ENCODE measurements around the gene PKNOX2.

The PKNOX2 gene

GRCh38 chr11:125138966-125139365 is 25.6 kb upstream of the PKNOX2 start:
- H3K27me3 Mint-ChIP-seq (ENCODE audit: low read depth, poor library complexity): peaks cover 42% of the 10 kb centered on the region
- H3K4me1 Mint-ChIP-seq: peaks cover 71% of the 10 kb centered on the region
- TF ChIP-seq CTCF (IDR thresholded peaks at IDR 0.05): no peak
- H3K4me3 Mint-ChIP-seq: no peak overlapping the region
- no peaks in the 10 kb centered on the region for H3K9me3 Mint-ChIP-seq
- no peak overlapping the region for H3K27ac Mint-ChIP-seq
- DNase-seq: no peak
- H3K36me3 Mint-ChIP-seq (ENCODE audit: low read depth): no peaks in the 10 kb centered on the region

- Mint-ChIP-seq H3K27me3 (ENCODE audit: low read depth, poor library complexity) (peaks cover 48% of the 10 kb centered on the region), H3K27ac (no peak overlapping the region), H3K4me1 (peaks cover 71% of the 10 kb centered on the region), H3K36me3 (ENCODE audit: low read depth) (no peaks in the 10 kb centered on the region), H3K9me3 (no peaks in the 10 kb centered on the region), H3K4me3 (no peak overlapping the region)
- no peak for TF ChIP-seq CTCF (IDR thresholded peaks at IDR 0.05)
- no peak for DNase-seq
Measured at GRCh38 chr11:125139778-125140177, 24.8 kb upstream of the PKNOX2 start.

GRCh38 chr11:125140233-125140632 is 24.3 kb upstream of the PKNOX2 start:
- Mint-ChIP-seq H3K4me3 (no peak overlapping the region), H3K27ac (no peak overlapping the region), H3K4me1 (peaks cover 70% of the 10 kb centered on the region)

GRCh38 chr11:125141178-125141577 is 23.4 kb upstream of the PKNOX2 start:
- TF ChIP-seq CTCF (IDR thresholded peaks at IDR 0.05): no peak
- peaks cover 69% of the 10 kb centered on the region for H3K4me1 Mint-ChIP-seq
- peak overlapping the region; percentile 44 for H3K4me3 Mint-ChIP-seq
- no peak for DNase-seq
- no peak overlapping the region for H3K27ac Mint-ChIP-seq
- no peaks in the 10 kb centered on the region for H3K9me3 Mint-ChIP-seq
- no peaks in the 10 kb centered on the region for H3K36me3 Mint-ChIP-seq (ENCODE audit: low read depth)
- H3K27me3 Mint-ChIP-seq (ENCODE audit: low read depth, poor library complexity): peaks cover 43% of the 10 kb centered on the region

More at GRCh38 chr11:125140233-125140632, 24.3 kb upstream of the PKNOX2 start:
- TF ChIP-seq CTCF (IDR thresholded peaks at IDR 0.05): no peak
- no peaks in the 10 kb centered on the region for H3K36me3 Mint-ChIP-seq (ENCODE audit: low read depth)
- H3K27me3 Mint-ChIP-seq (ENCODE audit: low read depth, poor library complexity): peaks cover 46% of the 10 kb centered on the region
- no peak for DNase-seq
- H3K9me3 Mint-ChIP-seq: no peaks in the 10 kb centered on the region

- H3K27ac Mint-ChIP-seq: no peak overlapping the region
- DNase-seq: peak; percentile 85
- H3K36me3 Mint-ChIP-seq (ENCODE audit: low read depth): no peaks in the 10 kb centered on the region
- peaks cover 73% of the 10 kb centered on the region for H3K4me1 Mint-ChIP-seq
- peak; percentile 99 for TF ChIP-seq CTCF (IDR thresholded peaks at IDR 0.05)
- H3K9me3 Mint-ChIP-seq: no peaks in the 10 kb centered on the region
- peak overlapping the region; percentile 23 for H3K4me3 Mint-ChIP-seq
- peaks cover 38% of the 10 kb centered on the region for H3K27me3 Mint-ChIP-seq (ENCODE audit: low read depth, poor library complexity)
Measured at GRCh38 chr11:125141686-125142535, 22.6 kb upstream of the PKNOX2 start.

GRCh38 chr11:125146232-125146631 is 18.3 kb upstream of the PKNOX2 start:
- no peak for TF ChIP-seq CTCF (IDR thresholded peaks at IDR 0.05)
- Mint-ChIP-seq H3K36me3 (ENCODE audit: low read depth) (no peaks in the 10 kb centered on the region), H3K27ac (no peak overlapping the region), H3K9me3 (peaks cover under 1% of the 10 kb centered on the region), H3K27me3 (ENCODE audit: low read depth, poor library complexity) (peaks cover 32% of the 10 kb centered on the region), H3K4me1 (peaks cover 49% of the 10 kb centered on the region), H3K4me3 (no peak overlapping the region)
- no peak for DNase-seq
